Inferior parietal cortex (tissue), 1 donor: ENCODE results near the gene PLVAP.

Source experiments
- DNase-seq: peaks from one replicate; pipeline ENCODE4 v3.0.0-alpha.2; 2016; ENCODE audit errors: extremely low spot score

The PLVAP gene

DNA sequence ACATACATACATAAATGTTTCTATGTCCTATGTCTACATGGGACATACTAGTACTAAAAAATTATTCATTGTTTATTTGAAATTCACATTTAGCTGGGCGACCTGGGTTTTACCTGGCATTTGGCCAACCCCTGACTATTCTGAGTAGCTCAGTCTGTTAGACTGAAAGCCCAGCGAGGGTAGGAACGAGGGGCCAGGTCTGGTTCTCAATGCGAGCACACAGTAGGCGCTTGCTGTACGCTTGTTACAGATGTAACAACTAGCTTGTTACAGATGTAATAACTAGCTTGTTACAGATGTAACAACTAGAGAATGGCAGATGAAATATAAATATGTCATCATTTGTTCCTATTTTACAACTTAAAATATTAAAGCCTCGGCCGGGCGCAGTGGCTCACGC, 41.6 kb downstream of the PLVAP start:
- DNase-seq = no peak

DNA sequence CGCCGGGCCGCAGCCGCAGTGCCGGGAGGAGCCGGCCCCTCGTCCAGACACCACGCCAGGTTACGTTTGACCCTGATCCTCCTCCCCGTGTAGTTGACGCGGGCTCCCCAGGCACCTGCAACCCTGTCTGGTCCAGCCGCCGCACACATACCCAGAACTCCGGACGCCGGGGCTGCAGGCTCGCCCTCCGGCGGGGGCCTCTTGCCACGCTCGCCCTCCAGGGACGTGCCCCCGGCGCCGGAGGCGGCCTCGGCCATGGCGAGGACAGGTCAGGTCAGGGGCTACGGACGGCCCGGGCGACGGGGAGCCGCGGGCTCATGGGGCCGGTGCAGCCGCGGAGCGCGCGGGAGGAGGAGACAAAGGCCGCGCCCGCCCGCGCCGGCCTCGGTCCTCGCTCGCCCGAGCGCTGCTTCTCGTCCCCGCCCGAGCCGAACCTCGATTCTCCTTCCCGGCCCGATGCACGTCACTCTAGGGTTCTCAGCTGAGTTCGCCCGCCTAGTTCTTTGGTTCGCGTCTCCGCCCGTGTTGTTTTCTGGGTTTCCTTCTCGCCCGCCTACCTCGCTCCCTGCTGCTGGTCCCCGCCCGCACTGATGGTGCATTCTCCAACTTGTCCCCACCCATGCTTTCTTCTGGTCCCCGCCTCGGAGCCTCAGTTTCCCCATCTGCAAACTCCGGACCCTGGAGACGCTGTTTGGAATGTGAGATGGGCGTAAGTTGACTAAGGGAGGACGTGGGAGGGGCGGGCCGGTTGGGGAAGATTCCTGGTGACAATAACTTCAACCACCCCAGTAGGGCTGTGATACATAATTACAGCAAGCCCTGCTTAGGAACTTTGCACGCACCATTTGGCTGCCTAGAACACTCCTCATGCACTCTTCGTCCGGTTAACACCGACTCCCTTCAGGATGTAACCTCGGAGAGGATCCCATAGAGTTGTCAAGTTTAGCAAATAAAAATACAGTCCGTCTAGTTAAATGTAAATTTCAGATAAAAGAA, 42.4 kb downstream of the PLVAP start, which contains the start of gene ANO8:
ANO8 (minus strand) TSS at position 442 of the 996 bp plus-strand sequence; CDS start at position 257, 185 bp downstream.
- peak; percentile 98 for DNase-seq

GRCh38 chr19:17333611-17334413, 43.3 kb downstream of the PLVAP start:
- DNase-seq = peak; percentile 47

DNA sequence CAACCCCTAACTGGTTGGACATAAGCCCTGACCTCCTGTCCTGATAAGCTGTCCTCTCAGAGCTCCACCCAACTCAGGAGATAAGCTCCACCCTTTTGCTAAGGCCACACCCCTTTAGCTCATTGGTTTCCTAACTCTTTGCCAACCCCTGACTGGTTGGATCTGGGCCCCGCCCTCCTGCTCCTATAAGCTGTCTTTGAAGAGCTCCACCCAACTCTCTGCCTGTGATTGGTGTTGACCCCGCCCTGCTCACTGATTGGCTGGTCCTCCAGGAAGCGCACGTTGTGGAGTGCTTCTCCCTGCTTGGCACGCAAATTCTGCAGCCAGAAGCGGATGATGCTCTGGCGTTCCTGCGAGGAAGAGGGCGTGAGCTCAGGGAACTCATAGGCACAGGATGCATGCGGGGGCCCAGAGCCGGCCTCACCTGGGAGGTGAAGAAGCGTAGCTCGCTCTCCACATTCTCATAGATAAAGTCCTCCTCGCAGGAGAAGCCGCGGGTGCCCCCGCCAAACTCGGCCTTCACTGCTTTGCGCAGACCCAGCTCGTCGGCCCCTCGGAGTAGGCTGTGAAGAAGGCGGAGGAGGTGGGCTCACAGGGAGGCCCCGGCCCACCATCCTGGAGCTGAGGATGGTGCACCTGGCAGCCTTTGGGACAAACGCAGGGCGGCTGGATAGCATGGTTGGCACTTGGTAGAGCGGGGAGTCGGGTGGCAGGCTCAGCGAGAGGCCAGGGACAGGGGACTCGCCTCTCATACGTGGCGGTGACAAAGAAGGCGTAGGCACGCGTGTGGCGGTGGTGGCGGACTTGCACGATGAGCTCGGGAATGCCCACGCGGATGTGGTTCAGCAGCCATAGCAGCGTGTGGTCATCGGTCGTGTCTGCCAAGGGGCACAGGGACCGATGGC, 44.2 kb downstream of the PLVAP start:
- peak; percentile 49 for DNase-seq

DNA sequence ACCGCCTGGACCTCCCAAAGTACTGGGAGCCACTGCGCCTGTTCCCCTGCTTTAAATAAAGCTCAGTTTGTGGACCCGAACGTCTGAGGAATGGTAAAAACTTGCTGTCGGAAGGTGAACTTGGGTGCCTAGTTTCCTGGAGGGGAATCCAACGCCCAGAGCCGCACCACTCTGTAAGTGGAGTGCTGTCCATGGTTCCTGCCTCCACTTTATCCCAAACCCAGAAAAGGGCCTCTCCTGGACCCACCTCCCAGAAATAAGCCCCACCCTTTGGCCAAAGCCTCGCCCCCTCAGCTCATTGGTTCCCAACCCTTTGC, 44.8 kb downstream of the PLVAP start:
- DNase-seq = no peak

DNA sequence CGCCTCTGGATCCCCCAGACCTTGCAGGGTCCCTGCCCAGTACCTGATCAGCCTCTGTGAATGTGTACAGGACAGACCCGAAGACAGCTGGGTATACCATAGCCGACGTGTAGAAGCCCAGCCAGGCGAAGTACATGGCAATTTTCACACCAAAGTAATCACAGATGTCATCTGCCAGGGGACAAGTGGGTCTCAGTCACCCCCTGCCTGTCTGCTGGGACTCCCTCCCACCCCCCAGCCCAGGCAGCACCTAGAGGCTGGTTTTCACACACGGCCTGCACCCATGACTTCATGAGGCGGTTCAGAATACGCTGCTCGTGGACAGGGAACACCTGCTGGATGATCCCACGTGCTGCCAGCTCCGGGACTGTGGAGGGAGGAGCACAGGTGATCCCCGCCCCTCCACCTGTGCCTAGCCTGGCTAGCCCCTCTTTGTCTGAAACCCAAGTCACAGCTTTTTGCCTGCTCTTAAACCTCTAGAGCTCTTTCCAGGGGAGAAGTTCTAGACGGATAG, 46.0 kb downstream of the PLVAP start:
- no peak for DNase-seq

DNA sequence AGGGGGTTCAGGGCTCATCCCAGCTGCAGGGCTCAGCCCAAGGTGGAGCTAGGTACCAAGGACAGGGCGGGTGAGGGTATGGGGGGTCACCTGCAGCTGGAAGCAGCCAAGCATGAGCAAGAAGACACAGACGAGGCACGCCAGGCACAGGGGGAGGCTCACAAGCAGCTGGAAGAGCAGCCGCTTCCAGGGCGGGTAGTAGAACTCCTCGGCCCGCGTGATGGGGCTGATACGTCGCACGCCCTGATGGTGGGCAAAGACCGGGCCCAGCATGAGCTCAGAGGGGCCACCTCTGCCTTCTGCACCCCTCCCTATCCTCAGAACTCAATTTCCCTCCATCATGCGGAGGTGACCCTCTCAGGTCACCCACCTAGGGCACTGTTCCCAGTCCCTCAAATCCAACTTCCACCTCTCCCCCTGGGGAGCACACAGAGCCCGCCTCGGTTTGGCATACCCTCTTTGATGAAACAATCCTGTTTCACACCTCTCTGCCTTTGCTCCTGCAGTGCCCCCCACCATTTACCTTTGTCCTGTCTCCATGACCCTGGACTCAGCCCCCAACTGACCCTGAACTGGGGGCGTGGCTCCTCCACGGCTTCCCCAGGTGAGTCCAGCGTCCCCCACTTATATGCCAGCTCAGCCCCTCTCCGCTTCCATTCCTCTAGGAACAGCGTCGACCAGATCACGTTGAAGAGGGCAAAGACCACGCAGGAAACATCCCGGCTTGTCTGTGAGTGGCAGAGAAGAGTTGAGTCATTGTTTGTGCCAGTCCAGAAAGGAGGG, 46.7 kb downstream of the PLVAP start:
- no peak for DNase-seq

DNA sequence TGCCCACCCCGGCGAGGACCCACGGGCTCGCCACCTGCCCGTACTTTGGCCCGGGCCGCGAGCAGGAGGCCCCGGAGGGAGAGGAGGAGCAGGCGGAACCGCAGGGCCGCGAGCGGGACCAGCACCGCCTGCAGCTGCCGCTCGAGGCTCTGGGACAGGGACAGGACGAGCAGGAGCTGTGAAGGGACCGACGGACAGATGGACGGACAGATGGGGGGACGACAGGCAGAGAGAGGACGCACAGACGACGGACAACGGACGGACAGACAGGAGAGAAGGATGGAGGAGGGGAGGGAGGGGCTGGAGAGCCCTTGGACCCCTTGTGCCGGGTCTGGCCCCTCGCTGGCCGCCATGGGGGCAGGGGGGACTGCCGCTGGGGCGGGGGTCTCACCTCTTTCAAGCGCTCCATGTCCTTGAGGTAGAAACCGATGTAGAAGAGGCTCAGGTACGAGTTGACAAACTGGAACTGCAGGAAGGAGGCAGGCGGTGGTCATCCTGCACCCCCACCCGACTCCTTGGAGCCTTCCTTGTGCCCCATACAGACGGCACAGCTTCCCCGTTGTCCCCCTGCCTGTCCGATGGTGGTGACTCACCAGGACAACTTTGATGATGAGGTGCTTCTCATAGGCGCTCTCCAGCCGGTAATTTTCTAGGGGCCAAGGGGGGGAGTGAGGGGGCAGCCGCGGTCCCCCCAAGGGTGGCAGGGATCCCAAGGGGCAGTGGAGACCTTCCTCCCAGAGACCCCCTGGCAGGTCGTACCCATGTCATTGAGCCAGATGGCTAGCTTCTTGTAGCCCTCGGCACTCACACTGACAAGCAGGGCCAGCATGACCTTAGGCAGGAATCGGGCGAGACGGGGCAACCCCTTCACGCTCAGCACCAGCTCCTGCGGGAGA, 47.5 kb downstream of the PLVAP start:
- no peak for DNase-seq

DNA sequence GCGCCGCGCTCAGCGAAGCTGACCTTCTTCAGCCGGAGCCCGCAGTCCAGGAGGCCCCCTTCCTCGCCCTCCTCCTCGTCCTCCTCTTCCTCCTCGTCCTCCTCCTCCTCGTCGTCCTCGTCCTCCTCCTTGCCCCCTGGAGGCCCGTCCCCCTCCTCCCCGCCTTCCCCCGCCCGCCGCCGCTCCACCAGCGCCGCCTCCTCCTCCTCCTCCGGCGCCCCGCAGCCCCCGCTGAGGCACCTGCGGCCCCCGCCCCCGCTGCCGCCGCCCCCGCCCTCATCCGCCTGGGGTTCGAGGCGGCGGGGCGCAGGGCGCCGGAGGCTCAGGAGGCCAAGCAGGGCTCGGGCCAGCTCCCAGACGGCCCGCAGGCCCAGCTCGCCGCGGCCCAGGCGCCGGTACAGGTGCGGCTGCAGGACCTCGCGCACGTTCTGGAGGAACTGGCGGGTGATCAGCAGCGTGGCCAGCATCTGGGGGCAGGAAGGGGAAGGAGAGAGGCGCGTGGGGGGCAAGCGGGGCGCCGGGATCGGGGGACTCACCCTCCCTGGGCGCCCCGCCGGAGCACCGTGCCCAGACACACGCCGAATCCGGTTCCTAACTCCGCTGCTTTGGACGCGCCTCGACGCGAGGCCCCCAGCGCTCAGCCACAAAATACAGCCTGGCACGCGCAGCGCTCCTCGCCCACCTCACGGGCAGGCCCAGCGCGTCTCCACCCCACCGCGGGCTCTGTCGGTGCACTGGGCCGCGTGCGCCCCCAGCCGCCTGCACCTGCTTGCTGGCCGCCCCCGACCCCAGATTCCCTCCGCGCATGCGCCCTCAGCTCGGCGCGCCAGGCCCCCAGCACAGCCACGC, 48.4 kb downstream of the PLVAP start:
- DNase-seq = no peak

DNA sequence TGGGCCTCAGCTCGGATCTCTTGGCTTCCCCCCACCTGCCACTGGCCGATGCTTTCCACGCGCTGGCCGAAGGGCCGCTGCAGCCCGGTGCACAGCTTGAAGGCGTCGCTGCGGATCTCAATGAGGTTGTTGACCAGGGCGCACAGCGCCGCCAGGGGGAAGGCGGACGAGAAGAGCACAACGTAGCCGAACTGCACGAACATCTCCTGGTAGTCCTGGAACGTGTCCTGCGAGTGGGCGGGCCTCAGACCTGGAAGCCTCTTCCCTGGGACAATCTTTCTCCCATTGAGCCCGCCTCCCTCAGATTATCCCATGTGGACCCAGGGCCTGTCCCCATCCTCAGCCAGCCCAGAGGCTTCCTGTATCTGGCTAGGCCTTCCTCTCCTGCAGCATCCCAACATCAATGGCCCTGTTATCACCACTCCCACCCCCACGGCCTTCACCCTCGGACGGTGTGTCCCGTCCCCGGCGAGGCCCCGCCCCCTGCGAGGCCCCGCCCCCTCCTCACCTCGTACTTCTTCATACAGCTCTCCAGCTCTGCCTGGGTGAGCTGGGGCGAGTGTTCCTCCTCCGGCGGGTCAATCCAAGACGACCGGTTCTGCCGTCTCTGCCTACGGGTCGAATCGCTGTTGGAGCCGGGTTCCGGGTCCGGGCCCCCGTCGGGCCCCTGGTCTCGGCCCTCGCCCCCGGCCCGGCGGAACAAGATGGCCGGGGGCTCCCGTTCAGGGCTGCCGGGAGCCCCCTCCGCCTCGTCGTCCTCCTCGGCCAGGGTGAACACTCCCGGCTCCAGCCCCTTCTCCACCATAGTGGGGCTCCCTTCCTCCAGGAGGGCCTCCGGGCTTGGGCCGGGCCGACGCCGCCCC, 49.3 kb downstream of the PLVAP start:
- DNase-seq = no peak

- no peak for DNase-seq
Observed at GRCh38 chr19:17327068-17327653, 50.0 kb downstream of the PLVAP start.

- no peak for DNase-seq
Observed at GRCh38 chr19:17326595-17326966, 50.6 kb downstream of the PLVAP start.

DNA sequence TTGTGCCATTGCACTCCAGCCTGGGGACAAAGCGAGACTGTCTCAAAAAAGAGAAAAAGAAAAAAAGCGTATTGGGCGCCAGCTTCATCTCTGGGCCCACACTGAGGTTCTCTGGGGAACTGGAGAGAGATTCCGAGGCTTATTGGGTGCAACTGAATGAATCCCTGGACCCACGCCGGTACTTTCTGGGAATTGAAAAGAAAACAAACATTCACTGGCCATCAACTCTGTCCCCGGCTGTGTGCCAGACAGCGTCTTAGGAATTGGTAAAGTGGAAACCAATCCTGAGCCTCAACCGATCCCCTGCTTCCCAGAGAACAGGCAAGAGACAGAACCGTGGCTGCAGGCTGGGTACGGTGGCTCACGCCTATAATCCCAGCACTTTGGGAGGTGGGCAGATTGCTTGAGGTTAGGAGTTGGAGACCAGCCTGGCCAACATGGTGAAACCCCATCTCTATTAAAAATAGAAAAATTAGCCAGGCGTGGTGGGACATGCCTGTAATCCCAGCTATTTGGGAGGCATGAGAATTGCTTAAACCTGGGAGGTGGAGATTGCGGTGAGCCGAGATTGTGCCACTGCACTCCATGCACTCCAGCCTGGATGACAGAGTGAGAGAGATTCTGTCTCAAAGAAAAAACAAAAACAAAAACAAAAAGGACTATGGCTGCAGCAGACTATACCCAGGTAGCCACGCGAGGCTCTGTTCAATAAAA, 51.1 kb downstream of the PLVAP start:
- DNase-seq = peak; percentile 44

DNA sequence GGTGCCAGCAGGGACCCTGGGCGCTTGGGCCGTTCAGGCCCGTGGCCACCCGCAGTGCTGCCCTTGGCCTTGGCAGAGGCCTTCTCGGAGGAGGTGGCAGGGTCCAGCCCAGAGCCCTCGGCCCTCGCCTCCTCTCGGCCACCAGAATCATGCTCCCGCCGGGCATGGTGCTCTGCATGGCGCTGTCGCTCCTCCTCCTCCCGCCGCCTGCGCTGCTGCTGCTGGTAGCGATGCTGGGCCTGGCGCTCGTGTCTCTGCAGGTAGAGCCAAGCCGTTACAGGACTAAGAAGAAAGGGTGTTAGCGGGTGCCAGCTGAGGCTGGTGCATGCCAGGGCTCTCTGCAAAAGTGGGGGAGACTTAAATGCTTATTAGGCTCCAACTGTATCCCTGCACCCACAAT, 52.0 kb downstream of the PLVAP start:
- no peak for DNase-seq

DNA sequence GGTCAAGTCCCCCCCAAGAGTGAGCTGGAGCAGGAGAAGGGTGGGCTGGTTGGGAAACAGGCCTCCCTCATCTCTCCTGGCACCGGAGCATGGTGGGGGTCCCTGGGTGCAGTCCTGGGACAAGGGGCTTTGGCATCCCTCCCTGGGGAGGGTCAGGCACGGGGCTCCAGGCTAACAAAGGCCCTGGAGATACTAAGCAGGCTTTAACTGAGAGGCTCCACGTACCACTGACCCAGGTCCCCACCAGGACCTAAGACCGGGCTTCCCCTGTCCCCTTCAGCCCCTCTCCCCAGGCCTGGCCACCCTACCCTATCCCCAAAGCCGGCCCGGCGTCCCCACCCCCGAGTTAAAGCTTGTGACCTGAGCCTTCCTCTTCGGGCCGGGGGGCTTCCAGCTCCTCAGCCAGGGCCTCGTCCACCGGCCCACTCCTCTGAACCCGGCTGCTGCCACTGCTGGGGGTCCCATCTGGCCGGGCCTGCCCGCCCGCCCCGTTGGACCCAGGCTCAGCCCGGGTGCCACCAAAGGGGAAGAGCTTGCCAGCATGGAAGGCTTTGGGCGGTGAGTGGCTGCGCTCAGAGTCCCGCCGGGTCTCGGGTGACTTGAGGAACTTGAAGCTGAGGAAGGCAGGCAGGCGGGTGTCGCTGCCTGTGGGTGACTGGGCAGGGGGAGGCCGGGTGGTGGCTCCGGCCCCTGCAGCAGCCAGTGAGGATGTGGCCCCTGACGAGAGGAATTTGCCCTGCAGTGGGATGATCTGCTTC, 52.6 kb downstream of the PLVAP start:
- no peak for DNase-seq

- no peak for DNase-seq
Observed at GRCh38 chr19:17323964-17324332, 53.2 kb downstream of the PLVAP start.
